GM12891 (cell line): ENCODE measurements around the gene PLK2.

Experiments
- POLR2A ChIP-seq: IDR thresholded peaks from 2 replicates; pipeline ENCODE4 v1.6.1; 2011; ENCODE audit warnings: low read depth, low read length, control low read depth
- POLR2AphosphoS5 ChIP-seq: IDR thresholded peaks from 2 replicates; pipeline ENCODE4 v1.6.1; 2011; ENCODE audit warnings: low read depth, low read length, control low read depth
- SPI1 ChIP-seq: IDR thresholded peaks from 2 replicates; pipeline ENCODE4 v1.6.1; 2011; ENCODE audit warnings: low read depth, low read length, control low read depth

DNA sequence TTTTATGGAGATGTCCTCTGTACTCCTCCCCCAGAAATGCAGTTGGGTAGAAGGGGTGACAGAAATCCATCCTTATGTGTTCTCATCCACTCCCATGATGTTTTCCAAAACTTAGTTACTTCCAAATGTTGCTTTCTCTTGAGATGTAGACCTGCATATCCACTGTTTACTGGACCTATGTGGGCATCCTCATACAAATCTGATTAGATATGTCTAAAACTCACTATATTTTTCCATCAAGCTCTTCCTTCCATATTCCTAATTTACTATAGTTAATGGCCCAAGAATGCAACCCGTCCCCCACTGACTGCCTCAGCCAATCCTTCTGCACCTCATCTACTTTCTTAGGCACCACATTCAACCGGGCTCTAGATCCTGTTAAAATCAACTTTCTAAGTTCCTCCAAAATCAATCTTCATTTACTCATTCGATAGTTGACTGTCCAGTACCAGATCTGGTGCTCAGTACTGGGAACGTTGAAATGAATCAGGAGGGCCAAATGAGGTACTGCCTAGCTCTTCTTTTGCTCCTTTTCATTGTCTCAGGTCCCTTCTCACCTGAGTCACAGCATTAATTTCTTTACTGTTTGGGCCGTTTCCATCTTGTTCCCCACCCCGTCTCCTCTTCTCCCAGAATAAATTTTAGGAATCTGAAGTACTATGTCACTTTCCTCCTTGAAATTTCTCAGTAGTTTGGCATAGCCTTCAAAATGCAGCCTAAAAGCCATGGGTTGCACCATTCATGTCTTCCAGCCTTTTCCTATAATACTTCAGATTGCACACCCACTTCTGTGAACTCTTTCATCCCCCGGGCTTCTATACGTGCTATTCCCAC is 7.9 kb downstream of the PLK2 start:
- TF ChIP-seq POLR2A = no peak
- TF ChIP-seq POLR2AphosphoS5 = no peak
- TF ChIP-seq SPI1 = no peak
